HG02798 (cell line): Measurements from ENCODE around the gene RUNX1.
"Not testable (repeated sequence)": the region's sequence is repeated elsewhere in the genome, so short reads cannot be mapped to it uniquely, and the experiment has no call there.

Experiments
- ATAC-seq: cut with Tn5 transposase; IDR thresholded peaks from one replicate; pipeline ENCODE4 v1.9.1; 2021; ENCODE audit warnings: mild to moderate bottlenecking; ENCODE audit not compliant: unreplicated experiment, poor library complexity

The RUNX1 gene

DNA sequence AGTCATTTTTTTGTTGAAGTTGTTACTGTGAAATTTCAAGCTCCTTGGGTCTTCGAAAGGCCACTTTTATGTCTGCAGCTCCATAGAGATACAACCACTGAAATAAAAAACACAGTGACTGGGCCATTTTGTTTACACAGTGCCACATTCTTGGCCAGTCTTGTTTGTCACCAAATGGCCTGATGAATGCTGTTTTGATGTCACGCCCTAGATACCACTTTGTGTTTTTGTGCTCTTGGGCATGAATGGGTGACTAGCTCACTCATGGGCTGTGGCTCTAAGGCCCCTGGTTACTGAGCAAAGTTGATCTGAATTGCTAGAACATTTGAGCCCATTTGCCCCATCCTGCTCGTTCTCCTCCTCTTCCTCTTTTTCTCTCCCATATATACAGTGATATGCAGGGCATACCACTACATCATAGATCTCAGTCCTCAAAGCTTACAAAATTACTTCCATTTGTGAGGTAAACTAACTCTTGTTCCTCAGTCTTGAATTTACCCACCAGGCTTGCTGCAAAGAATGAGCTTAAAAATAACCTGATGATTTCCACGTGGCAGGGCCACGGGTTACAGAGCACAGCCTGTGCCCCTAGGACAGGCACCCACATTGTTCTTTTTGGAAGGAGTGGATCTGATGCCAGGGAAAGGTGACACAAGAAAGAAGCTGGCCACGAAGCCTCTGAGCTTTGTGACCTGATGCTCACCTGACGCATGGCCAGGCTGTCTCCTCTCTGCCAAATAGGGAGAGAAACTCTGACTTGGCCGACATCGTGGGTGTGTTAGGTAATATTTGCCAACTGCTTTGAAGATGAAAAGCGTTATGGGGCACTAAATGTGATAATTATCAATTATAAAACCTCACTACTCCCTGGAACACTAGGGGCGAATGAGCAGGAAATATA lies 92.4 kb downstream of the RUNX1 start:
- no peak for ATAC-seq

DNA sequence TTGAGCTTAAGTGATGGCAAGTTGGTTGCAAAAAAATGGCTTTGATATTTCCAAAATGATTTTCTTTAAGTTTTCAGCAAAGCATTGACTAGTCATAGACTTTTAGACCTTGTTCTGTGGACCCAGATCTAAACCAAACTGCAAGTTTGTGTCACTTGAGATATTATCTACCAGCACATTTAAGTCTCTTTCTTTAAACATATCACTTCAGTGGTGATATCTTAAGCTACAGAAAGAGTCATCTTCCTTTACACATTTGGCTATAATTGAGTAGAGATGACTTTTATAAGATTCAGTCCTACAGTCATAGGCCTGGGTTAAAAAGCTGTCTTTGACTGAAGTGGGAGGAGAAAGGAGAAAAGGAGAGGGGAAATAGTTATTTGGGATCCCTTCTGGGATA lies 95.2 kb downstream of the RUNX1 start:
- no peak for ATAC-seq

DNA sequence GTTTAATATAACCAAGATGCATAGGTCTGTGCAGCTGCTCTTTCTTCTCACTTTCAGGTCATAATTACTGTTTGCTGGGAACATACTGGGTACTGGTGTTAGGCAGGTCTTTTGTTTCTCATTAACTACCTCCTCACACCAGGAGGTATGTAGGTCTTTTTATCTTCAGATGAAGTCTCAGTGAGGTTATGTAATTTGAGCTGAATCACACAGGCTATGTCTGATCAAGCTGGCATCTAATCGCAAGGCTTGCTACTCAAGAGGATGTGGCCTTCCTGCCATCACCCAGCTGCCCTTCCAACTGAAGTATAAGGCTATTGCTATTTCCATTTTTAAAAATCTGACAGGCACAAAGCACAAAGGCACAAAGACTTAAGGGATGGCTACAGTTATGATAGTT lies 96.4 kb downstream of the RUNX1 start:
- ATAC-seq, result no peak

DNA sequence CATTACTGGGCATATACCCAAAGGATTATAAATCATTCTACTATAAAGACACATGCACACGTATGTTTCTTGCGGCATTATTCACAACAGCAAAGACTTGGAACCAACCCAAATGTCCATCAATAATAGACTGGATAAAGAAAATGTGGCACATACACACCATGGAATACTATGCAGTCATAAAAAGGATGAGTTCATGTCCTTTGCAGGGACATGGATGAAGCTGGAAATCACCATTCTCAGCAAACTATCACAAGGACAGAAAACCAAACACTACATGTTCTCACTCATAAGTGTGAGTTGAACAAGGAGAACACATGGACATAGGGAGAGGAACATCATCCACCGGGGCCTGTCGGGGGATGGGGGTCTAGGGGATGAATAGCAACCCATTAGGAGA lies 97.2 kb downstream of the RUNX1 start:
- not testable (repeated sequence) for ATAC-seq

DNA sequence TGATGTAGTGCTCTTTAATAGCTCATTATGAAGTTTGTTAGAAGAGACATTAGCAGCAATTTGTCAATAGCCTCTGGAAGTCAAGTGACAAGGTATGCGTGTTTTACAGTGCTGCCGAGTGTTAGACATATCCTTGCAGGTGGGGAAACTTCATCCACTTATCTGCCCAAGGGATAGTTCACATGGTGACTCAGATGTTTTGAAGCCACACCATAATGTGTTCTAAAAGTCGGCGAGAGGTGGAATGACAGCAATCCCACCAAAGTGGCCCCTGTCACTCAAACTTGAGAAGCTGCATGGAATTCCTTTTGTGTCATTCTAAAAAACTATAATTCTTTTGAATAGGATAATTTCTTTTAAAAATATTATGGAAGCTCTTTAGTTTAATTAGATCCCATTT lies 98.1 kb downstream of the RUNX1 start:
- no peak for ATAC-seq

DNA sequence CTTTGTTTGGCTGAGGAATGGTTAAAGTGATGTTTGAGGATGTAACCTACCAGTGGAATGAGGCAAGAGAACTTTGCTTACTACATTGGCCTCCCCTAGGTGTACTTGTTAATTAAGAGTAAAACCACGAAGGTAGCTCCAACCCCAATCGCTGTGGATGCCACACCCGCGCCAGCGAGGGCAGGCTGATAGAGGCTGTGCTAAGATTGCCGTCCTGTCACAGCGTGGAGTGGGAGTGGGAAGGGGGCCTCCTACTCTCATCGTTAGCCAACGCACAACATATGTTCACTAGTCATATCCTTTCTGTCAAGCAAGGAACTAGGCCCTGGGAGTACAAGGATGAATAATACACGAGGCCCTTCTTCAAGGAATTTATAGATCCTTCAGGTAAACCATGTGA lies 99.6 kb downstream of the RUNX1 start:
- no peak for ATAC-seq

DNA sequence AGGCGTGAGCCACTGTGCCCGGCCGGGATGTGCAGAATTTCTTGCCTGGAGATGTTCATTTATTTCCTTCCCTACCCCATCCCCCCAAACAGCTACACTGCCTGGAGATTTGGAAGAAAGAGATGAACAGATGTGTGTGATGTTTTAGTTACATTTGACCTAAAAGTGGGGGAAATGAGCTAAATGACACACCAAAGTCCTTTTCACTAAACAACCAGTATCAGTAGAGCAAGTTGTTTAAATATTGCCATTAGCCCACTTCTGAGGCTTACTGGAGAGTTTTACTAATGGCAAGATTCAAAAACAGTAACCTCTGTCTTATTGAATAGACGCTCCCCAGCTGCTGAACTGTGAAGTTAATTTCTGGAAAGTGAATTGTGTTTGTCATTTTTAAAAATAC lies 100.1 kb downstream of the RUNX1 start:
- no peak for ATAC-seq

DNA sequence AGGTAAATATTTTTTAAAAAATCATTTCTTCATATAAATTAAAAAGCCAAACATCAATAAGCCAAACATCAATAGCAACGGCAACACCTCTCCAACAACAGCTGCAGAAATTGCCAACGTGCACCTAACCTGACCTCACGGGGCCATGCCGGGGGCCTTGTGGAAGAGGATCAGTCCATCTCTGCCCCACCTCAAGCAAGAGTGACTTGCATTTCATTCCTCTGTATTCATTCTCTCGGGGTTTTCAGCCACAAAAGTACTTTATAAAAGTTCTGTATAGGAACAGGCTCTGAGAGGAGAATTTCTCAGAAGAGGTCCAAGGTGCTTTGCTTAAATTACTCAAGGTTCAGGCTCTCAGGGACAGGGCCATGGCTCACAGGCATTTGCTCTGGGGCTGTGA lies 100.9 kb downstream of the RUNX1 start:
- ATAC-seq, result no peak

DNA sequence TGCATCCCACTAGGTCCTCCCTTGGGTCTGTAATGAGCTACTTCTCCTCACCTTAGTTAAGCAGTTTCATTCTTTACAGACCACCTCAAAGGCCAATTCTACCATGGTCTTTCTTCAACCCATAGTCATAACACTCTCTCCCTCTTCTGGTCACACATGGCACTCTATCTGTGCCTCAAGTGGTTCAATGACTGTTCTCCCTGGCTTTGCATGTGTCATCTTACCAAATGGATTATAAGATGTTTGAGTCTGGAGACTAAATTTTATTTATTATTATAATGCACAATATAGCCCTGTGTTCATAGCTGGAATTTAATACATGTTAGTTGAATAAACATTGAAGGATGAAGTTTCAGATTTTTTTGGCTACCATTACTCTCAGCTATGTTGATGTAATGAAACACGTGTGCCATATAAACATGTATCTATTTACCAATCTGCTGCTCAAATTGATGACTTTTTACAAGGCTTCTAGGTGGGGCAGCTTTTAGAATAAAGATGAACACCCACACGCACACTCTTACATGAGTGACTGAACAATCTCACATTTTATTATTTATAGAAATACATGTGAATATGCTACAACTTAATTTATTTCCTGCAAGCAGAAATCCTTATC lies 102.1 kb downstream of the RUNX1 start:
- no peak for ATAC-seq

DNA sequence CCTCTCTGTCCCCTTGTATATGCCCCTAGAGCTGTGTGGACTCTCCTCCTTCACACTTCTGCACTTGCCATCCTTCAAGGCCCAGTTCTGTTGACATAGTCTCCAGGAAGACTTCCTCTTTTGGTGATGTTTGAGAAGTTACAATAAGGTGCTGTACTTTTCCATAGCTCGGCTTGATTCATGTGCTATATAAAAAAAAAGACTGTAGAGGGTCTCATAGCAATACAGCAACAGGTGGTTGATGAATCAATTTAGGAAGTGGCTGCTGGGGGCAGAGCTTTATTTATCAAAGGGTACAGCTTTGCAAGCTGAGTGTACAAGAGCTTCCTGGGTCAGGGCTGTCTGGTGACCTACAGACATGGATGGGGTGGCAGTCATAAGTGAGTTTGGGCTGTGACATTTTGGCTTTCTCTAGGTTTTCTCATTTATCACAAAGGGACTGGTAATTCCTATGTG lies 102.7 kb downstream of the RUNX1 start:
- ATAC-seq, result no peak

DNA sequence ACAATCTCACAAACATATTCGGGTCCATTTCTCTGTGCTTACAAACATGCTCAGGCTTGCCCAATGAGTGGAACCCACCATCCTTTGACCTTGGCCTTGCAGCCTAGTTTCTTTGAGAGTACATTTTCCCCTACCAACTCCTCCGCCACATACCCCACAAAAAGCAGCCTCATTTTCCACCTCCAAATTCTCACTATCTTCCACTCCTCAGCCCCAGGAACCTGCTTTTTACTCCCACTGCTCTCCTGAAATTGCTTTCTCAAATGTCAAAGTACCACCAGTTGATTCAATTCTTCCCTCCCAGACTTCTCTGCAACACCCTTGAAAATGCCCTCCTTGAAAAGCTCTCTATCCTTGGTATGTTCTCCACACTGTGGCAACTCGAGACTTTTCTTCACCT lies 103.8 kb downstream of the RUNX1 start:
- ATAC-seq, result no peak

DNA sequence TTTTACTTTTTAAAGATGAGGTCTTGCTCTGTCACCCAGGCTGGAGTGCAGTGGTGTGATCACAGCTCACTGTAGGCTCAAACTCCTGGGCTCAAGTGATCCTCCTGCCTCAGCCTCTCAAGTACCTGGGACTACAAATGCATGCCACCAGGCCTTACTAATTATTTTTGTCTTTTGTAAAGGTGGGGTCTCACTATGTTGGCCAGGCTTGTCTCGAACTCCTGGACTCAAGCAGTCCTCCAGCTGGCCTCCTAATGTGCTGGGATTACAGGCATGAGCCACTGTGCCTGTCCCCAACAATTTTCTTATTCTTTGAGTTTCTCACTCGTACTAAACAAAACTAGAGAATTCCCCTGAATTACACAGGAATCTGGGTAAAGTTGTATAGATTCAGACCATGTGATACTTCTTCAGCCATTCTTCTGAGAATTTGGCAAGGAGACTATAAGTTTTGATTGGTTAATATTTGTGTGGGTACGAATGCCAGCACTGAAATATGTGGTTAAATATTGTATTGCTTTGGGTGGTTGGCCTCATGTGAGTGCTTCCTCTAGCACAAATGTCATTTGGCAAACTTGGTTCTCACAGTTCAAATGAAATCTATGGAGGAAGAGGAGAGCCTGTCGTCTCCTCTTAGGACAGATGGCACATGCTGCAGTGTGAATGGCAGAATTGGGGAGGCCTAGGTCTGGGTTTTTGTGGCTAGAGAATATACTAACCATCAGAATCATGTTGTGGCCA lies 104.9 kb downstream of the RUNX1 start:
- no peak for ATAC-seq

DNA sequence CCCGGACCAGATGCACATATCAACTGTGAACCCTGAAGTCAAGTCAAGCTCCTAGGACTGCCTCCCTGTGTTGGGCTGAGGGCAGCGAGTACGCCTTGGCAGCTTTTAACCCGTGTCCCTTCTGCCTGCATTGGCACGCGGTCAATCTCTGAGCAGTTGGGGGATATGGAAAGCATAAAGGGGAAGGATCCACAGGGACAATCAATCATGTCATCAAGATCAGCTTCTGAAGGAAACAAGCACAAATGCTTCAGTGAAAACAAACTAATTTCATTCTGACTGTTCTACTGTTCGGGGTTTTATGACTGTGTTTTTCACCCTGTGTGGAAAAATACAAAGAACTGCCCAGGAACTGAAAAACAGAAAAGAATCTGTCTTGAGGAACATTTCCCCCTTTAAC lies 106.2 kb downstream of the RUNX1 start:
- no peak for ATAC-seq

DNA sequence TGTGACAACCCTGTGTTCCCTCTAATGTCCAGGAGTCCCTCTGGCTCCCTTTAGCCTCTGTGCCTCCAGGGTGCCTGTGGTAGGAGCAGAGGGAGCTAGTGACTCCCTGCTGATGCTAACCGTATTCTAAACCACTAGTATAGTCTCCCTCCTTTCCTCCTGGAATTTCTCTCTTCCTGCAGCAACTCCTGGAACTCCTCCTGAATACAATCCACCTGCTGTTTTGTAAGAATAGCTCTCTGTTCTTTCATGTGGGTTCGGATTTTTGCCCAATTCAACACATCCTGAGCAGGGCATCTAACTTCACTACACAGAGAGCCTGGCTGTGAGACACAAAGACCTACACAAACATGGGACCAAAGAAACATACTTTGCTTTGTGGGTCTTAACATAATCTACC lies 107.9 kb downstream of the RUNX1 start:
- ATAC-seq, result no peak

DNA sequence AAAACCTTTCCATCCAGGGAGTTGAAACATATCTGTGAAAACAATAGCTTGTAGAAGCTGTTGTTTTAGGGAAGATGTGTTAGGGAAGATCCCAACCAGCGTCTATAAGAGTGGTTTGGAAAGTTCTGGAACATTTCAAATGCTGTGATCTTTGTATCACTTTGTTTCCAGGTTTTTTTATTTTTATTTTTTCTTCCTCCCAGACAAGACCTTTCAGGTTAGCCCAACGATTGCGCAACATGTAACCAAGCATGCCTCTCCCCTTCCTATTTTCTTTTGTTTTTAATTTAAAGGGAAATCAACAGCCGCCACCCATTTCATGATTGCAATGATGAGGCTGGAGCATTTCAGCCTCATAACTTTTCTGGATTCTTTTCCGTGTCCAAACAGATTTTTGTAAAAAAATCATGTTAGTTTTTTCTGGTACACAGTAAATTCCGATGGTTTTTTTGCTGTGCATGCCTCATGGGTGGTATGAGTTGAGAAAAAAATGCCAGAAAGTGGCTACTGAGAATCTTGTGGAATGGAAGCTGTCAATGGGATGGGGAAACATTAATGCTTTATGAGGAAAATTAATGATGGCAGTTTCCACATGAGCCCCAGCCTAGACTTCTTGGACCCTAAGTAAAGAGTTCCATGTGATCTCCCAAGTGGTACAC lies 109.3 kb downstream of the RUNX1 start:
- no peak for ATAC-seq

DNA sequence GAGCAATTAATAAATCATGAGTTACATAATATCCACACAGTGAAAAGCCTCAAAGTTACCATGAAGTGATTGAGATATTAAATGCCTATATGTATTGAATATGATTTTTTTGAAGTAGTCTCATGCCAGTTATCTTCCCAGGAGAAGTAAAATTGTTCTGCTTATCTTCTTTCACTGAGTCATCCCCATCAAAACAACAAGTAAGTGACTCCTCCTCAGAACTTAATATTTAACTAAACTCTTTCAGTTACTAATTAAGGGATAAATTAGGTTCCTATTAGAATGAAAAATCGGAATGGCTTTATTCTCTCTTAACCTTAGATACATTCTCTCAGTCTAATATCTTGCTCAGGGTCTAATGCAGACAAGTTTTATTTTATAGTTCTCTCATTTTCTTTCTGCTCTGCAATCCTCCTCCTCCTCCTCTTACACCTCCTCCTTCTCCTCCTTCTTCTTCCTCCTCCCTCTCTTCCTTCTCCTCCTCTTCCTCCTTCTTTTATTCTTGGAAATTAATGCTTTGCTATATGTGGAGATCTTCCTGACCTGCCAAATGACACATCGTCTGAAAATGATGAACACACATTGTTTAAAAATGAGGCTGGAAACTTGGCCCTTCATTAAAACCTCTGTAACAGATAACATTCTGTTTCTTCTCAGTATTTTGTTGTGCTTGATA lies 110.9 kb downstream of the RUNX1 start:
- ATAC-seq, result no peak

DNA sequence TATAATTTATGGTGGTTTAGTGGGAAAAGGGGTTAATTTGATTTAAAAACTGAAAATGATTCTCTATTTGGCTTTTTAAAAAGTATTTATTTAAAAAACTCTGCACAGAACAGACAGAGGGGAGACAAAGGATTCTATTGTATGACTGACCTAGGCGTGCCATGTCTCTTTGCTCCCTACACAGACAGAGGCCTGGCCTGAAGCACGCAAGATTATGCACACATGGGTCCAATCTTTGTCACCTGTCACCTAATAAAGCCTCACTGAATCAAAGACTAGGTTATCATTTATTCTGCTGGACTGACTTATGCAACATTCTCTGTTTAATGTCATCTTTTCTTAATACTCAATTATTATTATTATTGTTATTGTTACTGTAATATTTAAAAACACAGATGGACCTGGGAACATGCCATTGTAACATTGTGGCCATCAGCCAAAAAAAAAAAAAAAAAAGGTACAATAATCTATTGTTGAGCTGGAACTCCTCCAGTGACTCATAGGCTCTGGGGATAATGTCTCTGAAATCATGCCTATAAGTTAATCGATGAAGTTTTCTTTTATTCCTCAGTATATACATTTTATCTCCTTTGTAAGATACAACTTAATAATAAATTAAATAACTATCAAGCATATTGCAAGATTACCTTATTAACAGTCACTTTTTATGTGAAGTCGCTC lies 112.1 kb downstream of the RUNX1 start:
- no peak for ATAC-seq

DNA sequence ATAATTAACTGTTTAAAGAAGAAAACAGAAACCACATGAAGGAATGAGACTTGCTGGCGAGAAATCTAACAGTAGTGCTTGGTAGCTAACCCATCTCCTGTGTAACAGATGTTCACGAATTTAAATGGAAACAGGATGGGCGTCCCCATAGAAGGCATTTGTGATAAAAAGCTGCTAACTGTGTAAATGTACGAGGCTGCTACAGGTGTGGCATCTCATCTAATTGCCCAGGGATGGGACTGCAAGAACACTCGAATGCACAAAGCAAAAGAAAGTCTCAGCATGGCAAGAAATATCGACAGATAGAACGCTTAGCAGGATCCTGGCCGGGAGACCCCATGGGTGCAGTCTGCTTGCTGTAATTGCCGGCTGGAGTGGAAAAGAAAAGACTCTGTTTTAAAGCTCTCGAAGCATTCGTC lies 112.7 kb downstream of the RUNX1 start:
- no peak for ATAC-seq

DNA sequence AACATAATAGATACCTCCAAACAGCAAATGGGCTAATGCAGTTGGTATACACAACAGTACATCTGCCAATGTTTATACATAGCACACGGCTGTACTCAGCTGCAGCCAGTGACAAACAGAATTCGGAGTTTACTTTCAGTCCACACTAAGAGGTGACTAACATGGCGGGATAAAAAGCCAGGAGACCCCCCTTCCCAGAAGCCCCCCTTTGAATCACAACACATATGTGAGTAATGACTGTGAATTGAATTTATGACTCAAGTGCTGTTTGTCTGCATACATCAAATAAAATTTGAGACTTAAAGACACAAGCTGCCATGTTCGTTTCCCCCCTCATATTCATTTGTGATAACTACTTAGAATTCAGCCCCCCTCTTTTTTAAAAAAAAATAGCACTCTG lies 113.2 kb downstream of the RUNX1 start:
- ATAC-seq, result no peak

DNA sequence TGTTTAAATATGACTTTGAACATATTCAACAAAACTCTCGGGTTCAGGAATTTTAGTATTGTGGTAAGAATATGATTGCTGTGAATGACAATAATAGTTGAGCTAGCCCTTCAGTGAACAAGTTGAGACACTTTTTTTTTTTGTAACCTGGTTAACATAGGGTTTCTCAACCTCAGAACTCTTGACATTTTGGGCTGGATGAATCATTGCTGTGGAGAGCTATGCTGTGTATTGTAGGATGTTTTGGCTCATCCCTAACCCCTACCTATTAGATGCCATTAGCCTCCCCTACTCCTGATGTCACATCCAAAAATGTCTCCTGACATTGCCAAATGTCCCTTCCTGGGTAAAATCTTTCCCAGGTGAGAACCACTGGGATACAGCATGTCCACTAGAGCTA lies 113.7 kb downstream of the RUNX1 start:
- ATAC-seq, result no peak
